Motor neuron (in vitro differentiated cells): ENCODE data around the gene ARHGEF17. TPM values are rescaled to one million over a fixed set of nuclear protein-coding genes. Genes with fewer than 3 reads are reported as not detected.
A peak's percentile ranks its signal among the peaks of the same experiment; 100 is the strongest.

Experiments used
- ATAC-seq, 8 experiments: fragments of 200-7000 bp; cut with Tn5 transposase; replicated peaks in 6 of 8; 2 replicates each; pipeline ENCODE4 v1.8.0; 2021; ENCODE audit warnings: mild to moderate bottlenecking in 8 of 8, moderate library complexity in 8 of 8
- H3K27ac ChIP-seq, 2 donors: fragments of 250-450 bp; sonication (Bioruptor Pico); 2 replicates each; pipeline ENCODE4 v1.9.0; 2021; ENCODE audit warnings: antibody characterized with exemption in 2 of 2, mild to moderate bottlenecking in 2 of 2, moderate library complexity in 1 of 2
- H3K4me1 ChIP-seq, 2 donors: fragments of 250-450 bp; sonication (Bioruptor Pico); replicated peaks in 1 of 2; 2 replicates each; pipeline ENCODE4 v1.6.1; 2021; ENCODE audit warnings: antibody characterized with exemption in 2 of 2, mild to moderate bottlenecking in 2 of 2, moderate library complexity in 1 of 2
- H3K4me3 ChIP-seq, 5 donors: fragments of 250-450 bp; sonication (Bioruptor Pico); 2 replicates each; pipeline ENCODE4 v1.9.0; 2021; ENCODE audit warnings: antibody characterized with exemption in 5 of 5, mild to moderate bottlenecking in 5 of 5, moderate library complexity in 4 of 5
- WGBS, 10 experiments: fragments of 450-650 bp; shearing (Covaris generic); methylation state at CpG; one replicate each; pipeline ENCODE4 v1.0.0; 2022; 5-methylcytosine and 5-hydroxymethylcytosine counted together
- in situ Hi-C, 9 experiments: fragments of 400-800 bp; cut with MboI; loops; one replicate each; pipeline ENCODE4 v1.15.0; 2021; ENCODE audit warnings: low sequenced_read_pairs in 9 of 9, low pct_unique_long_range_greater_than_20kb in 2 of 9; ENCODE audit not compliant: unreplicated experiment in 9 of 9
- total RNA-seq, 8 experiments: library from RNA; unstranded; fragments of 300-600 nt; gene quantifications; 2 replicates each; pipeline versions ENCODE4 v1.2.3 to v1.2.4, GENCODE V29; 2022

The ARHGEF17 gene, protein sequence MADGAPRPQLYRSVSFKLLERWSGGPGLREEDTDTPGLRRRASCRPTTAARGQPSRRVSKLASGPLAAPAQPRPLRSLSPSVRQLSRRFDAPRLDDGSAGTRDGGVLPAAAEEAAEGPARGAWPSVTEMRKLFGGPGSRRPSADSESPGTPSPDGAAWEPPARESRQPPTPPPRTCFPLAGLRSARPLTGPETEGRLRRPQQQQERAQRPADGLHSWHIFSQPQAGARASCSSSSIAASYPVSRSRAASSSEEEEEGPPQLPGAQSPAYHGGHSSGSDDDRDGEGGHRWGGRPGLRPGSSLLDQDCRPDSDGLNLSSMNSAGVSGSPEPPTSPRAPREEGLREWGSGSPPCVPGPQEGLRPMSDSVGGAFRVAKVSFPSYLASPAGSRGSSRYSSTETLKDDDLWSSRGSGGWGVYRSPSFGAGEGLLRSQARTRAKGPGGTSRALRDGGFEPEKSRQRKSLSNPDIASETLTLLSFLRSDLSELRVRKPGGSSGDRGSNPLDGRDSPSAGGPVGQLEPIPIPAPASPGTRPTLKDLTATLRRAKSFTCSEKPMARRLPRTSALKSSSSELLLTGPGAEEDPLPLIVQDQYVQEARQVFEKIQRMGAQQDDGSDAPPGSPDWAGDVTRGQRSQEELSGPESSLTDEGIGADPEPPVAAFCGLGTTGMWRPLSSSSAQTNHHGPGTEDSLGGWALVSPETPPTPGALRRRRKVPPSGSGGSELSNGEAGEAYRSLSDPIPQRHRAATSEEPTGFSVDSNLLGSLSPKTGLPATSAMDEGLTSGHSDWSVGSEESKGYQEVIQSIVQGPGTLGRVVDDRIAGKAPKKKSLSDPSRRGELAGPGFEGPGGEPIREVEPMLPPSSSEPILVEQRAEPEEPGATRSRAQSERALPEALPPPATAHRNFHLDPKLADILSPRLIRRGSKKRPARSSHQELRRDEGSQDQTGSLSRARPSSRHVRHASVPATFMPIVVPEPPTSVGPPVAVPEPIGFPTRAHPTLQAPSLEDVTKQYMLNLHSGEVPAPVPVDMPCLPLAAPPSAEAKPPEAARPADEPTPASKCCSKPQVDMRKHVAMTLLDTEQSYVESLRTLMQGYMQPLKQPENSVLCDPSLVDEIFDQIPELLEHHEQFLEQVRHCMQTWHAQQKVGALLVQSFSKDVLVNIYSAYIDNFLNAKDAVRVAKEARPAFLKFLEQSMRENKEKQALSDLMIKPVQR (N-terminal part only)
- 10 to 100 TPM in 7 of 8 experiments, 1 to 10 TPM in 1; 5.0 to 29.0 (median 16.7) TPM for total RNA-seq

DNA sequence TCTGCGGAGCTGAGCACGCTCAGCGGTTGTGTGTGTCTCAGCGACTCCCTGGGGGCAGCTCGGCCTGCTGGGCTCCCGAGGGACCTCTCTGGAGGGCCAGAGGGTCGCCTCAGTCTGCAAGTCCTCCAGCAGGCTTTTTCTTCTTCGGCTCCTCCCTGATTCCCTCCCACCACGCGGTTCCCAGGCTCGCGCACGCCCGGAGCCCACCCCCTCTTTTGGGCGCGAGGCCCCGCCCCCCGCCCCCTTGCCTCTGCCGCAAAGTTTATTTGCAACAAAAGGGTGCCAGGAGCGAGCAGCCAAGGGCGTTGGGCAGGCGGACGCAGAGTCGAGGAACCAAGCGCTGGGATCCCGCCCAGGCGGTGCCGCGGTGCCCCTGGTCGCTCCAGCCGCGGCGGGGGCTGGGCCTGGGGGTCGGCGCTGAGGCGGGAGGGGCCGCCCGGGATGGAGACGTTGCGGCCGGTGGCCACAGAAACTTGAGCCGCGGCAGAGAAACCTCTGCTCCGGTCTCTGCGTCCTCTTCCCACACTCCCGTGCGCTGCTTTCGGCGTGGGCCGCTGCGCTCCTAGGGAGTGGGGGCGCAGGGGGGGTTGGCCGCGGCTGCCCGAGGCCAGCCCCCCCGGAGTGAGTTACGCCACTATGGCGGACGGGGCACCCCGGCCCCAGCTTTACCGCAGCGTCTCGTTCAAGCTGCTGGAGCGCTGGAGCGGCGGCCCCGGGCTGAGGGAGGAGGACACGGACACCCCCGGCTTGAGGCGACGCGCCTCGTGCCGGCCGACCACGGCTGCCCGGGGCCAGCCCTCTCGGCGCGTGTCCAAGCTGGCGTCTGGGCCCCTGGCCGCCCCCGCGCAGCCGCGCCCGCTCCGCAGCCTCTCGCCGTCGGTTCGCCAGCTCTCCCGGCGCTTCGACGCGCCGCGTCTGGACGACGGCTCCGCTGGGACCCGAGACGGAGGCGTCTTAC lies at the start of gene ARHGEF17:
ARHGEF17 (plus strand) TSS at position 274 of the 958 bp plus-strand sequence; CDS start at position 637, 363 bp downstream.
- peak; percentile 0 to 72 (median 18) for ATAC-seq
- in situ Hi-C loops: no loop called here
- Histone ChIP-seq H3K4me3 (peak within 1 kb of the TSS; percentile 50 to 68 (median 53)), H3K4me1 (peaks cover 5 to 39% of the 10 kb centered on the region in 2 donors), H3K27ac (peak within 1 kb of the TSS; percentile 83 to 91)
- 0% methylated on average over 2 to 6 of the region's 105 CpGs; no CpG with 5 or more reads in 8 of the 10 experiments for whole genome bisulfite sequencing, 10 experiments

- WGBS, 10 experiments: 55 to 100% (median 82%) methylated on average over 1 to 2 of the region's 3 CpGs; no CpG with 5 or more reads in 6 of the 10 experiments
- Histone ChIP-seq H3K4me3 (no peak overlapping the region), H3K27ac (no peak overlapping the region), H3K4me1 (peaks cover 3 to 12% of the 10 kb centered on the region in 2 donors)
- in situ Hi-C loops: no loop called here
- ATAC-seq: no peak
These were observed 48.5 kb upstream of the ARHGEF17 start for GRCh38 chr11:73259406-73260126.

- in situ Hi-C loops: no loop called here
- Histone ChIP-seq H3K4me3 (no peak overlapping the region), H3K27ac (no peak overlapping the region), H3K4me1 (peaks cover 3 to 12% of the 10 kb centered on the region in 2 donors)
- ATAC-seq: peak in 1 of 8 experiments; percentile 17
These were observed 48.0 kb upstream of the ARHGEF17 start for GRCh38 chr11:73260127-73260457.

DNA sequence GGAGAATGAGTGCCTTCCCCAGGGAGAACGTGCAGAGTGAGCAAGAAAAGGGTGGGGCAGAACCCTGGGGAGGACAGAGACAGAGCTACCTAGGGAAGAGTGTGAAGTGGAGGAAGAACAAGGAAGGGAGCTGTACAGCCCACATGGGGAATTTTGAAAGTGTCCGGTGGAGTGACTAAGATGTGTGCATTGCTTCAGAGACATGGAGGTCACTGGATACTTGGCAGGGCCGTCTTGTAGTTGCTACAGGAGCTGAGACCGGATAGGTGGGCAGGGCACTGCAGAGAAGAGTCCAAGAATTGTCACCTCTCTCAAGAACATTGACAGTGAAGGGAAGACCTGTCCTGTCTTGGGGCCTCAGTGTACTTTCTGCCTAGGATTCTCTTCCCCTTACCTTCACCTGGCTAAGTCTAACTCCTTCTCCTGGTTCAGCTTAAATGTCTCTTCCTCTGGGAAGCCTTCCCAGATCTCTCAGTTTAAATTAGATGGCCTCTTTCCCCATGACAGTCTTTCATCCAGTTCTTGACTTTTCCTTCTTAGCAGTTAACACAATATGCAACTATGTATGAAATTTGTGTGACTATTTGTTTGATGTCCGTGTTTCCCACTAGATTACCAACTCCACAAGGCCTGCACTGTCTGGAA lies 45.1 kb upstream of the ARHGEF17 start:
- H3K4me1 ChIP-seq: peaks cover under 1 to 5% of the 10 kb centered on the region in 2 donors
- H3K4me3 ChIP-seq: no peak overlapping the region
- in situ Hi-C loops: no loop called here
- WGBS, 10 experiments: 23 to 66% (median 42%) methylated on average over 1 to 4 of the region's 5 CpGs
- H3K27ac ChIP-seq: no peak overlapping the region
- no peak for ATAC-seq

DNA sequence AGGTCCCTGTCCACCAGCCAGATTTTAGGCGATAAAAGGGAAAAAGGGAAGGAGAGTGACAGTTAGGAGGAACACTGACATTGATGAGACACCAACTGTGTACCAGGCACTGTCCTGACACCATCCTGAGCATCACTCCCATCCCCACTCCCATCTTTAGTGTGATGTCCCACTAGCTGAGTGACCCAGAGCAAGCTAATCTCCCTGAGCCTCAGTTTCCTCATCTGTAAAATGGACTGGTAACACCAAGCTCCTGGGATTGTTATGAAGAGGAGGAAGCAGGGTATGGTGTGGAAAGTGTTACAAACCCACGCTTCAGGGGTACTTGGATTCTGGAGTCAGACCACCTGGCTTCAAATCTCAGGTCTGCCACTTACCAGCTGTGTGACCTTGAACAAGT lies 44.4 kb upstream of the ARHGEF17 start:
- in situ Hi-C loops: no loop called here
- Histone ChIP-seq H3K4me1 (no peaks in the 10 kb centered on the region), H3K27ac (no peak overlapping the region), H3K4me3 (no peak overlapping the region)
- WGBS, 10 experiments: 40 to 100% (median 86%) methylated on average over 1 to 2 of the region's 2 CpGs; no CpG with 5 or more reads in 4 of the 10 experiments
- ATAC-seq: no peak

- no peak for ATAC-seq
- 0 to 100% (median 75%) methylated on average over 1 to 2 of the region's 4 CpGs; no CpG with 5 or more reads in 4 of the 10 experiments for WGBS, 10 experiments
- in situ Hi-C loops: no loop called here
- Histone ChIP-seq H3K27ac (no peak overlapping the region), H3K4me3 (no peak overlapping the region), H3K4me1 (no peaks in the 10 kb centered on the region)
These were observed 42.7 kb upstream of the ARHGEF17 start for GRCh38 chr11:73265278-73265810.

DNA sequence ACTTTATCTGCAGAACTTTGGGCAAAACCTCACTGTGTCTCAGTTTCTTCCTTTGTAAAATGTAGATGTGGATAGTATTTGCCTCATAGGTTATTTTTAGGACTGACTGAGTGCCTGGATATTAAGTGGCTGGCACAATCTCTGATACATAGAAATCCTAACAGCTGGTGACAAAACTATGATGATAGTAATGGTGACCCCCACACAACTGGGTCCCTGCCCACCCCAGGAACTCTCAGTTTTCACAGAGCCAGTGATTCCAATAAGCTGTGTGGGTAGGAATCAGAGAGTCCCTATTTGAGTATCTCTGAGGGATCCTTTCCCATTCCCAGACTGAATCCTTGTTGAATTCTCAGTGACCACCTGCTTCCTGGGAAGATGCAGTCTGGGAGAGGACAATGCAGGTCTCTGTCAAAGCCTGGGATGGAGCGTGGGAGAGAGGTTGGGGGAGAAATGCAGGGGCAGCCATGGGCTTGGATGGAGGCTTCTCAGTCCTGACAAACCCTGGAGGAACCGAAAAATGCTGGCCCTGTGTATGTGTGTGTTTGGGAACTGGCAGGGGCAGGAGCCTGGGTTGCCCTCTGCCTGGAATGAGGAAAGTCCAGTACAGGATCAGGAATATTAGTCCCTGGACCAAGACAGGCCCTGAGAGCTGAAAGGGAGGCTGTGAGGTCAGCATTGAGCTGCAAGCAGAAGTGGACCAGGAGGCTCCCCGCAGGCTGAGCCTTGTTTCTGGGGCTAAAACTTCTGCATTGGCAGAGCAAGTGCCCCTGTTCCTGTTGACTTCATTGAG lies 42.0 kb upstream of the ARHGEF17 start:
- no peak overlapping the region for H3K4me3 ChIP-seq
- no peak overlapping the region for H3K27ac ChIP-seq
- no peaks in the 10 kb centered on the region for H3K4me1 ChIP-seq
- in situ Hi-C loops: no loop called here
- ATAC-seq: no peak
- WGBS, 10 experiments: 33 to 86% (median 73%) methylated on average over 1 to 3 of the region's 3 CpGs; no CpG with 5 or more reads in 3 of the 10 experiments

- Histone ChIP-seq H3K27ac (no peak overlapping the region), H3K4me3 (no peak overlapping the region), H3K4me1 (no peaks in the 10 kb centered on the region)
- WGBS, 10 experiments: 67 to 100% (median 79%) methylated on average over 1 to 3 of the region's 4 CpGs; no CpG with 5 or more reads in 3 of the 10 experiments
- in situ Hi-C loops: no loop called here
- ATAC-seq: no peak
These were observed 41.4 kb upstream of the ARHGEF17 start for GRCh38 chr11:73266646-73267020.

GRCh38 chr11:73267122-73267846 lies 40.8 kb upstream of the ARHGEF17 start:
- ATAC-seq: no peak
- WGBS, 10 experiments: 0 to 50% (median 36%) methylated on average over 1 to 2 of the region's 3 CpGs; no CpG with 5 or more reads in 4 of the 10 experiments
- in situ Hi-C loops: no loop called here

DNA sequence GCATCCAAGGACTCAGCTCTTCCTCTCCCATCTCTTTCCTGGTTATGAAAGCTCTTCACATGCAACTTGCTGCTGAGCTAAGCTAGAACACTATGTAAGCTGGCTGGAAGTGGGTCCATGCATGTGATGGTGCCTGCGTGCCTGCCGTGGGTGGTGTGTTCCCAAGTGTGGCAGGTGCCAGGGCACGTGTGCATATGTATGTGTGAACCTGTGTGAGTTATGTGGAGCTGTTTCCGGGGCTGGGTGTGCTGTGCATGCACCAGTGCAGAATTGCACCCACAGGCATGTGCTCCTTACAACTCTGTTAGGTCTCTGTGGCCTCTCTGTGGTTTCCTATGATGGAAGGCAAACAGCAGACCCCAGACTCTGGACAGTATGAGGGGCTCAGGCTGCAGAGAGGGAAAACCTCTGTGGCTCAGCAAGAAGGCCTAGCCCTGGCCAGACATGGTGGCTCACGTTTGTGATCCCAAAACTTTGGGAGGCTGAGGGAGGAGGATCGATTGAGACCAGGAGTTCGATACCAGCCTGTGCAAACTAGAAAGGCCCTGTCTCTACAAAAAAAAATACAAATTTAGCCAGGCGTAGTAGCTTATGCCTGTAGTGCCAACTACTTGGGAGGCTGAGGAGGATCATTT lies 40.1 kb upstream of the ARHGEF17 start:
- ATAC-seq: no peak

More at GRCh38 chr11:73267122-73267846, 40.8 kb upstream of the ARHGEF17 start:
- H3K4me3 ChIP-seq: no peak overlapping the region
- H3K4me1 ChIP-seq: no peaks in the 10 kb centered on the region
- no peak overlapping the region for H3K27ac ChIP-seq

More for the DNA sequence above, 40.1 kb upstream of the ARHGEF17 start:
- in situ Hi-C loops: no loop called here
- no peak overlapping the region for H3K27ac ChIP-seq
- WGBS, 10 experiments: 20 to 91% (median 70%) methylated on average over 3 to 8 of the region's 8 CpGs; no CpG with 5 or more reads in 3 of the 10 experiments
- H3K4me3 ChIP-seq: no peak overlapping the region
- no peaks in the 10 kb centered on the region for H3K4me1 ChIP-seq
